Gastrocnemius medialis (tissue), 4 donors: ENCODE measurements around the gene ZBTB7C.

Source experiments
- POLR2A ChIP-seq, 2 donors: fragments of 450-650 bp; IDR thresholded peaks; one replicate each; pipeline ENCODE4 v1.6.1; 2017; ENCODE audit warnings: antibody characterized with exemption in 2 of 2, mild to moderate bottlenecking in 2 of 2, moderate library complexity in 2 of 2
- TF ChIP-seq, protein P1 (sequence below), 5 experiments: fragments of 450-650 bp in 3 of 5; fragments of 200-600 bp in 2 of 5; sonication (generic) in 2 of 5; IDR thresholded peaks in 4 of 5; conservative IDR thresholded peaks in 1 of 5; 1 replicate in 4 of 5; 2 replicates in 1 of 5; pipeline ENCODE4 v1.5.1; 2016 to 2019; ENCODE audit warnings: antibody characterized with exemption in 5 of 5, mild to moderate bottlenecking in 3 of 5, moderate library complexity in 3 of 5

DNA sequence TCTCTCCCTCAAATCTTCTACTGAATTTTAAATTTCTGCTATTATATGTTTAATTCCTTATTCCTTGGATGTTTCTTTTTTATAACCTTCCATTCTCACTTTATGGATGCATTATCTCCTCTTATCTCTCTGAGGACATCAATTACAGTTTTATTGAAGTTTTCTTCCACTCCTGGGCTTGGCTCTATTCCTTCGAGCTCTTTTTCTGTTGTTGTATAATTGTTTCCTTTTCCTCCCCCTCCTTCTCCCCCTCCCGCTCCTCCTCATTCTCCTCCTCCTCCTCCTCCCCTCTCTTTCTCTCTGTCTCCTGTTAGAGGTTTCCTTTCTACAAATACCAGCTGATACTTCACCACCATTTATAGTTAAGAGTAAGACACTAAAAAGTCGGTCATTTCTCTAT is 209.8 kb downstream of the ZBTB7C start:
- TF ChIP-seq, protein P1, sequence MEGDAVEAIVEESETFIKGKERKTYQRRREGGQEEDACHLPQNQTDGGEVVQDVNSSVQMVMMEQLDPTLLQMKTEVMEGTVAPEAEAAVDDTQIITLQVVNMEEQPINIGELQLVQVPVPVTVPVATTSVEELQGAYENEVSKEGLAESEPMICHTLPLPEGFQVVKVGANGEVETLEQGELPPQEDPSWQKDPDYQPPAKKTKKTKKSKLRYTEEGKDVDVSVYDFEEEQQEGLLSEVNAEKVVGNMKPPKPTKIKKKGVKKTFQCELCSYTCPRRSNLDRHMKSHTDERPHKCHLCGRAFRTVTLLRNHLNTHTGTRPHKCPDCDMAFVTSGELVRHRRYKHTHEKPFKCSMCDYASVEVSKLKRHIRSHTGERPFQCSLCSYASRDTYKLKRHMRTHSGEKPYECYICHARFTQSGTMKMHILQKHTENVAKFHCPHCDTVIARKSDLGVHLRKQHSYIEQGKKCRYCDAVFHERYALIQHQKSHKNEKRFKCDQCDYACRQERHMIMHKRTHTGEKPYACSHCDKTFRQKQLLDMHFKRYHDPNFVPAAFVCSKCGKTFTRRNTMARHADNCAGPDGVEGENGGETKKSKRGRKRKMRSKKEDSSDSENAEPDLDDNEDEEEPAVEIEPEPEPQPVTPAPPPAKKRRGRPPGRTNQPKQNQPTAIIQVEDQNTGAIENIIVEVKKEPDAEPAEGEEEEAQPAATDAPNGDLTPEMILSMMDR (IDR thresholded peaks at IDR 0.05 in 4 of 5, conservative IDR thresholded peaks at IDR 0.05 in 1 of 5): no peak
- TF ChIP-seq POLR2A (IDR thresholded peaks at IDR 0.05): no peak
